CD4-positive, alpha-beta T cell treated with Interleukin-17A for 1 hour (primary cell): ENCODE measurements around the gene PANX1.
A peak's percentile ranks its signal among the peaks of the same experiment; 100 is the strongest.
"Not testable (repeated sequence)": the region's sequence is repeated elsewhere in the genome, so short reads cannot be mapped to it uniquely, and the experiment has no call there.

Source experiments
- DNase-seq: peaks from one replicate; pipeline ENCODE4 v3.0.0-alpha.2; 2020

Gene PANX1

GRCh38 chr11:94128746-94129511 lies at the start of gene PANX1:
PANX1 (plus strand) TSS chr11:94128841; CDS start chr11:94129313, 472 bp downstream.
- peak; percentile 75 for DNase-seq

- DNase-seq = no peak
Measured at GRCh38 chr11:94084164-94084563, 44.5 kb upstream of the PANX1 start.

GRCh38 chr11:94088906-94089305 lies 39.7 kb upstream of the PANX1 start:
- DNase-seq = no peak

GRCh38 chr11:94089341-94089740 lies 39.3 kb upstream of the PANX1 start:
- DNase-seq = no peak

GRCh38 chr11:94090401-94090800 lies 38.2 kb upstream of the PANX1 start:
- no peak for DNase-seq

GRCh38 chr11:94091091-94091490 lies 37.5 kb upstream of the PANX1 start:
- no peak for DNase-seq

GRCh38 chr11:94100253-94100652 lies 28.4 kb upstream of the PANX1 start:
- DNase-seq = no peak

- DNase-seq = no peak
Measured at GRCh38 chr11:94103471-94103870, 25.2 kb upstream of the PANX1 start.

GRCh38 chr11:94104734-94105133 lies 23.9 kb upstream of the PANX1 start:
- no peak for DNase-seq

- DNase-seq = no peak
Measured at GRCh38 chr11:94106716-94107115, 21.9 kb upstream of the PANX1 start.

GRCh38 chr11:94107363-94107762 lies 21.3 kb upstream of the PANX1 start:
- DNase-seq = no peak

- no peak for DNase-seq
Measured at GRCh38 chr11:94111241-94111640, 17.4 kb upstream of the PANX1 start.

- no peak for DNase-seq
Measured at GRCh38 chr11:94111660-94112059, 17.0 kb upstream of the PANX1 start.

- DNase-seq = no peak
Measured at GRCh38 chr11:94112206-94112953, 16.3 kb upstream of the PANX1 start.

- no peak for DNase-seq
Measured at GRCh38 chr11:94117197-94117574, 11.5 kb upstream of the PANX1 start.

- DNase-seq = no peak
Measured at GRCh38 chr11:94117871-94118270, 10.8 kb upstream of the PANX1 start.

- DNase-seq = not testable (repeated sequence)
Measured at GRCh38 chr11:94119676-94120075, 9.0 kb upstream of the PANX1 start.

GRCh38 chr11:94120516-94120915 lies 8.1 kb upstream of the PANX1 start:
- DNase-seq = not testable (repeated sequence)

GRCh38 chr11:94120946-94121345 lies 7.7 kb upstream of the PANX1 start:
- no peak for DNase-seq

GRCh38 chr11:94125407-94126115 lies 3.1 kb upstream of the PANX1 start:
- no peak for DNase-seq

- DNase-seq = no peak
Measured at GRCh38 chr11:94127638-94128037, 1.0 kb upstream of the PANX1 start.

- DNase-seq = no peak
Measured at GRCh38 chr11:94128291-94128745, 323 bp upstream of the PANX1 start.

GRCh38 chr11:94129512-94130297 lies 1.1 kb downstream of the PANX1 start:
- DNase-seq = peak; percentile 20
